ENCODE results near the gene SLC47A2. TPM values are rescaled to one million over a fixed set of nuclear protein-coding genes. Genes with fewer than 3 reads are reported as not detected.

Gene SLC47A2
- total and polyA plus RNA-seq, 2 of the 13 experiments (the other 11 are each of a cell fraction or from before 2014, with no cell fraction given), result 0.04 TPM; not detected in 1

DNA sequence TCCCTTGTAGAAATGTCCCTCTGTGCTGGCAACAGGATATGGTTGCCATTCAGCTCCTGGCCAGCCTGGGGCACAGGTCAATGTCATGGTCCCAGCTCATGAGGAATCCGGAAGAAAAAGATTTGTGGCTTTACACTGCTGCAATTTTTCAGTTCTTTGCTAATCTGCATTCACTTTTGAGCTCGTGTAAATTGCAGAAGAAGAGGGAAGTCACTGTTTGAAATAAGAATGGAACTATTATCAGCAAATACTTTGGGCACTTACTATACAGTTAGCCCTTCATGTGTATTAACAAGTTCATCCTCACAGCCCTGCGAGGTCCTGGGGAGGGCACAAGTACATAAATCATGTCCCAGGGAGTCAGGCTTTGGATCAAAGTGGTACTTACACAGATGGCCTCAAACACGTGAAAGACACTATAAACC lies 14.2 kb downstream of the SLC47A2 start (continued):
- TF ChIP-seq SNAPC4 (CRISPR knock-in tag; IDR thresholded peaks at IDR 0.05) (no peak), ZNF552 (CRISPR knock-in tag; IDR thresholded peaks at IDR 0.05; ENCODE audit: borderline replicate concordance) (no peak), BCL6 (CRISPR knock-in tag; IDR thresholded peaks at IDR 0.05) (peak; percentile 55; the same call in 1 of the 2 replicates), CREBL2 (CRISPR knock-in tag; IDR thresholded peaks at IDR 0.05; ENCODE audit: borderline replicate concordance) (no peak), SOX5 (CRISPR knock-in tag; IDR thresholded peaks at IDR 0.05; ENCODE audit: borderline replicate concordance) (0 out of 2 replicates have a peak, but pooled peaks have one; percentile 29), MED1 (CRISPR knock-in tag; IDR thresholded peaks at IDR 0.05) (peak; percentile 36; the same call in 1 of the 2 replicates), RARA (CRISPR knock-in tag; IDR thresholded peaks at IDR 0.05) (peak; percentile 76), TARDBP (CRISPR knock-in tag; IDR thresholded peaks at IDR 0.05) (0 out of 2 replicates have a peak, but pooled peaks have one; percentile 20), MEIS2 (CRISPR knock-in tag; IDR thresholded peaks at IDR 0.05) (peak; percentile 68; the same call in 1 of the 2 replicates), PBX2 (CRISPR knock-in tag; IDR thresholded peaks at IDR 0.05) (no peak), ZNF331 (CRISPR knock-in tag; IDR thresholded peaks at IDR 0.05) (no peak), ZNF383 (CRISPR knock-in tag; IDR thresholded peaks at IDR 0.05; ENCODE audit: borderline replicate concordance) (no peak), SKI (IDR thresholded peaks at IDR 0.05; ENCODE audit: partially characterized antibody) (peak; percentile 79), JUND (CRISPR knock-in tag; IDR thresholded peaks at IDR 0.05) (no peak), PPARG (CRISPR knock-in tag; conservative IDR thresholded peaks at IDR 0.05) (peak; percentile 38), EZH2 (conservative IDR thresholded peaks at IDR 0.05; ENCODE audit: low read depth, low read length) (no peak), ZNF891 (CRISPR knock-in tag; IDR thresholded peaks at IDR 0.05) (no peak), CENPT (CRISPR knock-in tag; IDR thresholded peaks at IDR 0.05; ENCODE audit: low read depth) (no peak)
